OCI-LY1 (cell line): ENCODE results near the gene MAD1L1.
A peak's percentile ranks its signal among the peaks of the same experiment; 100 is the strongest.

Experiments
- H2AFZ ChIP-seq: fragments of 200-600 bp; sonication (generic), shearing (Covaris generic); 2 replicates; pipeline ENCODE4 v1.6.0; 2014; ENCODE audit warnings: antibody characterized with exemption, mild to moderate bottlenecking, low read length
- H3F3A ChIP-seq: fragments of 200-600 bp; sonication (generic), shearing (Covaris generic); 2 replicates; pipeline ENCODE4 v1.6.0; 2014; ENCODE audit warnings: mild to moderate bottlenecking, antibody characterized with exemption, low read length, moderate library complexity; ENCODE audit not compliant: insufficient read depth
- H3K27ac ChIP-seq: fragments of 200-600 bp; sonication (generic); 2 replicates; pipeline ENCODE4 v1.5.1; 2014; ENCODE audit warnings: low read length, mixed run types, mild to moderate bottlenecking, low read depth; ENCODE audit not compliant: poor library complexity, severe bottlenecking
- H3K27me3 ChIP-seq: fragments of 200-600 bp; sonication (generic); 2 replicates; pipeline ENCODE4 v1.6.0; 2014; ENCODE audit warnings: antibody characterized with exemption, mild to moderate bottlenecking, low read length, moderate library complexity; ENCODE audit not compliant: insufficient read depth
- H3K36me3 ChIP-seq: fragments of 200-600 bp; sonication (generic); 2 replicates; pipeline ENCODE4 v1.6.1; 2014; ENCODE audit warnings: mild to moderate bottlenecking, antibody characterized with exemption, low read length, moderate library complexity, mixed read lengths; ENCODE audit not compliant: insufficient read depth
- H3K4me1 ChIP-seq: fragments of 200-600 bp; sonication (generic); 2 replicates; pipeline ENCODE4 v1.5.1; 2014; ENCODE audit warnings: mild to moderate bottlenecking, low read length, moderate library complexity; ENCODE audit not compliant: insufficient read depth, severe bottlenecking
- H3K4me2 ChIP-seq: fragments of 200-600 bp; sonication (generic), shearing (Covaris generic); 2 replicates; pipeline ENCODE4 v1.6.1; 2014; ENCODE audit warnings: low read length
- H3K4me3 ChIP-seq: fragments of 200-600 bp; sonication (generic); 2 replicates; pipeline ENCODE4 v1.5.1; 2014; ENCODE audit warnings: low read length, low read depth, mild to moderate bottlenecking, mixed read lengths; ENCODE audit not compliant: poor library complexity, severe bottlenecking
- H3K79me2 ChIP-seq: fragments of 200-600 bp; shearing (Covaris generic); 2 replicates; pipeline ENCODE4 v1.6.1; 2016; ENCODE audit warnings: mixed run types, low read length, mixed read lengths; ENCODE audit not compliant: insufficient read depth
- H3K9ac ChIP-seq: fragments of 200-600 bp; sonication (generic), shearing (Covaris generic); 2 replicates; pipeline ENCODE4 v1.6.1; 2014; ENCODE audit warnings: mild to moderate bottlenecking, low read length, mixed read lengths
- H3K9me2 ChIP-seq: fragments of 200-600 bp; sonication (generic), shearing (Covaris generic); 2 replicates; pipeline ENCODE4 v1.6.1; 2014; ENCODE audit warnings: low read depth, mild to moderate bottlenecking, low read length, mixed read lengths
- H3K9me3 ChIP-seq: fragments of 200-600 bp; shearing (Covaris generic); 2 replicates; pipeline ENCODE4 v1.6.1; 2014; ENCODE audit warnings: low read length, mixed read lengths
- H4K20me1 ChIP-seq: fragments of 200-600 bp; sonication (generic), shearing (Covaris generic); 2 replicates; pipeline ENCODE4 v1.6.0; 2016; ENCODE audit warnings: mild to moderate bottlenecking, low read length; ENCODE audit not compliant: insufficient read depth
- EZH2 ChIP-seq: fragments of 200-600 bp; sonication (generic), shearing (Covaris generic); IDR thresholded peaks from 2 replicates; pipeline ENCODE4 v1.8.0; 2017; ENCODE audit warnings: borderline replicate concordance, mixed run types, mild to moderate bottlenecking, antibody characterized with exemption, low read length, moderate library complexity, mixed read lengths
- TF ChIP-seq, protein P1 (sequence below): fragments of 200-600 bp; sonication (generic), shearing (Covaris generic); IDR thresholded peaks from 2 replicates; pipeline ENCODE4 v1.5.1; 2017; ENCODE audit warnings: mild to moderate bottlenecking, antibody characterized with exemption, low read length, moderate library complexity, mixed read lengths

The MAD1L1 gene

DNA sequence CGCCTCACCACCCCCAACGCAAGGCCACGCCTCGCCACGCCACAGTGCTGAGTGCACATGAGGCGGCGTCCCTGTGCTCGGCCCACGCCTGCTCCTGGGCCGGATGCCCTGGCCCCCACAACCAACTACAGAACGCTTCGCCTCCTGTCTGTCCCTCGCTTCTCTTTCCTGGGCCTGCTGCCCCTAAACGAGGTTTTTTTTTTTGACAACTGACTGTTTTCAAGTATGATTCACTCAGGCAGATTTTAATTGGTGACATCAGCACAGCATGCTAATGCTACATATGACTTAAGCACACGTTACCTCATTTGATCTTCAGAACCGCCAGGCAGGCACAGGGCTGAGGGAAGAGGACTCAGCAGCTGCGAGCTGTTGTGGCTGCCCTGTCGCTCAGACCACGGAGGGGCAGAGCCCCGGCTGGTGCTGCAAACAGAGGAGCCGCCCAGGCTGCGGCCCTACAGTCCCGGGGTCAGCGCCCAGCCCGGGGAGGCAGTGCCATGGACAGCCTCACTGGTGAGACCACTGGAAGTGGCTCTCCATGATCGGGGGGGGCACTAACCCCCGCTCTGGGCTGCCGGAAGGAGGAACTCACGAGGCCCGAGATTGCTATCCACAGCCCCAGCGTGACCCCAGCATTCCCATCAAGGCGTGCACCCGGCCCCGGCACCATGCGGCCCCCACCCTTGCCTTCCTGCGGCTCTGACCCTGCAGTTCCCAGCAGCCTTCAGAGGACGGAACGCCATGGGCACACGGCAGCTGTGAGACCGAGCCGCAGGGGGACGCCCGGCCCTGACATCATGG is 212.8 kb downstream of the MAD1L1 start:
- Histone ChIP-seq H3K4me3 (peak overlapping the region; percentile 17), H3K27me3 (no peaks in the 10 kb centered on the region), H3K27ac (peak overlapping the region; percentile 65), H3K4me2 (peak overlapping the region; percentile 52), H3K9me3 (peaks cover 8% of the 10 kb centered on the region), H3K4me1 (peaks cover 31% of the 10 kb centered on the region), H3K9me2 (no peaks in the 10 kb centered on the region), H3K9ac (peak overlapping the region; percentile 54; the same call in 1 of the 2 replicates), H3K36me3 (peaks cover 9% of the 10 kb centered on the region), H3F3A (no peaks in the 10 kb centered on the region), H3K79me2 (peaks cover 7% of the 10 kb centered on the region), H2AFZ (no peak overlapping the region), H4K20me1 (no peaks in the 10 kb centered on the region)
- TF ChIP-seq, protein P1, sequence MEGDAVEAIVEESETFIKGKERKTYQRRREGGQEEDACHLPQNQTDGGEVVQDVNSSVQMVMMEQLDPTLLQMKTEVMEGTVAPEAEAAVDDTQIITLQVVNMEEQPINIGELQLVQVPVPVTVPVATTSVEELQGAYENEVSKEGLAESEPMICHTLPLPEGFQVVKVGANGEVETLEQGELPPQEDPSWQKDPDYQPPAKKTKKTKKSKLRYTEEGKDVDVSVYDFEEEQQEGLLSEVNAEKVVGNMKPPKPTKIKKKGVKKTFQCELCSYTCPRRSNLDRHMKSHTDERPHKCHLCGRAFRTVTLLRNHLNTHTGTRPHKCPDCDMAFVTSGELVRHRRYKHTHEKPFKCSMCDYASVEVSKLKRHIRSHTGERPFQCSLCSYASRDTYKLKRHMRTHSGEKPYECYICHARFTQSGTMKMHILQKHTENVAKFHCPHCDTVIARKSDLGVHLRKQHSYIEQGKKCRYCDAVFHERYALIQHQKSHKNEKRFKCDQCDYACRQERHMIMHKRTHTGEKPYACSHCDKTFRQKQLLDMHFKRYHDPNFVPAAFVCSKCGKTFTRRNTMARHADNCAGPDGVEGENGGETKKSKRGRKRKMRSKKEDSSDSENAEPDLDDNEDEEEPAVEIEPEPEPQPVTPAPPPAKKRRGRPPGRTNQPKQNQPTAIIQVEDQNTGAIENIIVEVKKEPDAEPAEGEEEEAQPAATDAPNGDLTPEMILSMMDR = no peak
- TF ChIP-seq EZH2 = no peak

DNA sequence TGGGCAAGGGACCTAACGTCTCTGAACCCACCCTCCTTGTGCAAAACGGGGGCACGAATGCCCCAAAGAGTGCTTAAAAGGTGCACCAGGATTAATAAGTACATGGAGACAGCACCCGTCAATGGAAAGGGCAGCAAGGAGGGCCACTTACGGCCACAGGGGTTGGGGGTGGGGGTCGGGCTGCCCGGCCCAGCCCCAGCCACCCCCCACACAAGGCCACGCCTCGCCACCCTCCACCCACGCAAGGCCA is 213.4 kb downstream of the MAD1L1 start:
- no peak overlapping the region for H2AFZ ChIP-seq
- H3K27ac ChIP-seq = peak overlapping the region; percentile 65
- H3K36me3 ChIP-seq = peaks cover 4% of the 10 kb centered on the region
- H3K79me2 ChIP-seq = peaks cover 7% of the 10 kb centered on the region
- H4K20me1 ChIP-seq = no peaks in the 10 kb centered on the region
- peaks cover 2% of the 10 kb centered on the region for H3K9me3 ChIP-seq
- H3K4me3 ChIP-seq = peak overlapping the region; percentile 17
- peak overlapping the region; percentile 54; the same call in 1 of the 2 replicates for H3K9ac ChIP-seq
- peak overlapping the region; percentile 52 for H3K4me2 ChIP-seq
- TF ChIP-seq EZH2 = no peak
- TF ChIP-seq, protein P1 = no peak
- H3K4me1 ChIP-seq = peaks cover 31% of the 10 kb centered on the region
- H3K9me2 ChIP-seq = no peaks in the 10 kb centered on the region
- H3K27me3 ChIP-seq = no peaks in the 10 kb centered on the region
- H3F3A ChIP-seq = no peaks in the 10 kb centered on the region

DNA sequence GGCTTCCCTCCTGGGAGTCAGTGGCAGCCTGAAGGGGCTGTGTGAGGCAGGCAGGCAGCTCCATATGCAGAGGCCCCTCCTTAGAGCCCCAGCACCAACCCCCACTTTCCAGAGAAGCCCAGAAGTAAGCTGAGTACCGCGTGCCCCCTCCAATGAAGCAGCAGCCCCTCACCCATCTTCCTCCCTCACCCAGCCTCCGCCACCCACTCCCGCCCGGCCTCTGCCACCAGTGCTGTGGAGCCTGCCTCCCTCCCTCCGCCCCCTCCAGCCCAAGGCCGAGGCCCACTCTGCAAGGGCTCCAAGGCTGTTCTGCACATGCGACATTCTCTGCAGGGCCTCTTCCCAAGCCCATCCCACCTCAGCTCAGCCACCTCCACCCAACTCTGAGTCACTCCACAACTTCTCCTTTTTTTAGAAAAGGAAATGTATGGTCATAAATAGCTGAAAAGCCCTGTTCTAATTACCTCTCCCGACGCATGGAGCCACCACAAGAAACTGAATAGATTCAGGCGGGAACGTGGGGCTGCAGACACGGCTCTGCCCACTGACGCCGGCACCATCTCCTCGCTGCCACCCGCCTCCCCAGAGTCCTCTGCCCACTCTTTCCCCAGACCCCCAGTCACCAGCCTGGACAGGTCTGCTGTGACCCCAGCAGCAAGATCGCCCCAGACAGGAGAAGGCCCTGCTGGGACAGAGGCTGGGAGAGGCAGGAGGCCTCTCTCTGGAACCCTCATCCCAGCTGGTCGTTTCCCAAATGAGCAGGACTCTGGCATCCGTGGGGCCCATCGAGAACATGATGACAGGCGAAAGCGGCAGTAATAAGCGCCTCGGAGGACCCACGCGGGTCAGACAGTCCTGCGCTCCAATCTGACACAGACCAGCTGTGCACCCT is 213.9 kb downstream of the MAD1L1 start:
- peaks cover 7% of the 10 kb centered on the region for H3K79me2 ChIP-seq
- H3K27me3 ChIP-seq = no peaks in the 10 kb centered on the region
- no peaks in the 10 kb centered on the region for H3K9me3 ChIP-seq
- no peaks in the 10 kb centered on the region for H4K20me1 ChIP-seq
- peak overlapping the region; percentile 17 for H3K4me3 ChIP-seq
- H2AFZ ChIP-seq = no peak overlapping the region
- H3K27ac ChIP-seq = peak overlapping the region; percentile 65
- H3K9ac ChIP-seq = peak overlapping the region; percentile 54; the same call in 1 of the 2 replicates
- no peaks in the 10 kb centered on the region for H3F3A ChIP-seq
- no peaks in the 10 kb centered on the region for H3K36me3 ChIP-seq
- TF ChIP-seq, protein P1 = no peak
- TF ChIP-seq EZH2 = no peak
- no peaks in the 10 kb centered on the region for H3K9me2 ChIP-seq
- peak overlapping the region; percentile 52 for H3K4me2 ChIP-seq
- peaks cover 31% of the 10 kb centered on the region for H3K4me1 ChIP-seq
